K562 (cell line): ENCODE results near the gene PCDH9. TPM values are rescaled to one million over a fixed set of nuclear protein-coding genes. Genes with fewer than 3 reads are reported as not detected.

ENCODE experiments used
- BMI1 ChIP-seq: fragments of 150-350 bp; IDR thresholded peaks from 2 replicates; pipeline ENCODE4 v1.6.1; 2014; ENCODE audit warnings: low read length
- BRD9 ChIP-seq: fragments of 450-650 bp; IDR thresholded peaks from 2 replicates; pipeline ENCODE4 v1.6.1; 2018; ENCODE audit warnings: low read depth; ENCODE audit not compliant: partially characterized antibody
- MIER1 ChIP-seq: fragments of 450-650 bp; IDR thresholded peaks from 2 replicates; pipeline ENCODE4 v1.6.1; 2016; ENCODE audit warnings: antibody characterized with exemption, mild to moderate bottlenecking, low read depth
- REST ChIP-seq, 2 experiments: fragments of 450-650 bp; formaldehyde crosslinking in 1 of 2; IDR thresholded peaks; 2 replicates each; pipeline versions ENCODE4 v1.4.0 to v1.6.1; 2014 to 2020; ENCODE audit warnings: mild to moderate bottlenecking in 2 of 2, borderline replicate concordance in 1 of 2, low read depth in 1 of 2
- SMAD1 ChIP-seq: fragments of 150-350 bp; IDR thresholded peaks from 2 replicates; pipeline ENCODE4 v1.6.1; 2014; ENCODE audit warnings: low read length, low read depth; ENCODE audit not compliant: partially characterized antibody
- SMARCB1 ChIP-seq: IDR thresholded peaks from 2 replicates; pipeline ENCODE4 v1.6.1; 2011; ENCODE audit warnings: improper control_type of control experiment, low read depth; ENCODE audit not compliant: insufficient read length
- TAL1 ChIP-seq: fragments of 450-650 bp; IDR thresholded peaks from 2 replicates; pipeline ENCODE4 v1.6.1; 2016; ENCODE audit warnings: mild to moderate bottlenecking
- TCF7 ChIP-seq: sonication (generic); IDR thresholded peaks from 2 replicates; pipeline ENCODE4 v1.6.1; 2016; ENCODE audit warnings: antibody characterized with exemption, borderline replicate concordance
- UBTF ChIP-seq, 2 experiments: IDR thresholded peaks; 2 replicates each; pipeline ENCODE4 v1.6.1; 2012; ENCODE audit warnings: improper control_type of control experiment in 2 of 2, low read depth in 2 of 2, low read length in 2 of 2, borderline replicate concordance in 1 of 2
- ZNF668 ChIP-seq: fragments of 250-450 bp; sonication (Bioruptor Pico); IDR thresholded peaks from 2 replicates; pipeline ENCODE4 v1.8.0; 2022; ENCODE audit warnings: mild to moderate bottlenecking, inconsistent platforms
- polyA plus RNA-seq, 8 experiments: library from polyadenylated mRNA; depleted of rRNA in 4 of 8; stranded (reverse) in 5 of 8; unstranded in 3 of 8; fragments of >200 nt; fragmentation: Nextera tagmentation in 2 of 8; fragmentation: Illumina TruSeq in 1 of 8; extraction: Ambion mirVana in 2 of 8; extraction: Trizol in 1 of 8; gene quantifications; 2 replicates each; pipeline versions ENCODE4 v1.2.1 to v1.2.3, GENCODE V29; 2011 to 2014; ENCODE audit warnings: inconsistent platforms in 1 of 8, missing spikeins in 1 of 8
- total RNA-seq, 7 experiments: library from RNA; depleted of rRNA in 6 of 7; stranded (reverse); fragments of >200 nt in 6 of 7; fragmentation: Illumina TruSeq in 2 of 7; extraction: Trizol in 2 of 7; gene quantifications; 2 replicates each; pipeline versions ENCODE4 v1.2.1 to v1.2.3, GENCODE V29; 2011 to 2021; ENCODE audit warnings: low replicate concordance in 1 of 7
- TF ChIP-seq, protein P1 (sequence below): sonication (generic); IDR thresholded peaks from 2 replicates; pipeline ENCODE4 v1.6.1; 2016

The PCDH9 gene
- total and polyA plus RNA-seq, 9 of the 15 experiments (the other 6 are each of a cell fraction or from before 2014, with no cell fraction given) = 1.1 to 6.7 (median 4.9) TPM

DNA sequence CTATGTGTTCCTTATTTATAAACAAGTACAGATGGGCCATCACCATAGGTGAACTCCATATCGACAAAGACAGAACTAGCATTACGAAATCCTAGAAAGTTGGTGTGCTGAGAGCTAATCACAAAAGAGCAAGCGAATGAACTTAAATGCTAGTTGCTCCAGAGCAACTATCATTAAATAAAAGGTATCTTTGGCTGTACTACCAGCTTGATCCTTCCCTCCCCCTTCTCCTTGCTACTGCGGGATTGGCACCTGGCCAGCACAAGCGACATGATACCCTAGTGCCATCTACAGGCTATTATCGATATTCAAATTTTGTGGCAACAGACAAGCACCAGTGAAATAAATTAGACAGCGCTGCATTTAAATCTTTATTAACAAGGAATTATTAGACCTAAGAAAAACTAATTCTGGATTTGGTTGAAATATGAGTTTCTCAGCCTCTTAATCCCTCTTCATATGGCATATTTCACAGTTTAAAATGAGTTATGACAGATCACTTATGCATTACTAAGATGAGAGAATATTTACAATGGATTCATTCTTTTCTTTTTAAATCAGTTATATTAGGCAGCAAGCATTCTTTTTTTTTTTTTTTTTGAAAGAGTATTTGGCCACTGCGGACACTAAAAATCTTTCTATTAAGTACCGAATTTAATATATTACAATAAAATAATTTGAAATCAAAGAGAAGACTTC, 5.8 kb downstream of the PCDH9 start (continued):
- no peak for TF ChIP-seq SMARCB1
- peak; percentile 95 for TF ChIP-seq SMAD1
- TF ChIP-seq ZNF668 (CRISPR knock-in tag) = no peak
- TF ChIP-seq, protein P1, sequence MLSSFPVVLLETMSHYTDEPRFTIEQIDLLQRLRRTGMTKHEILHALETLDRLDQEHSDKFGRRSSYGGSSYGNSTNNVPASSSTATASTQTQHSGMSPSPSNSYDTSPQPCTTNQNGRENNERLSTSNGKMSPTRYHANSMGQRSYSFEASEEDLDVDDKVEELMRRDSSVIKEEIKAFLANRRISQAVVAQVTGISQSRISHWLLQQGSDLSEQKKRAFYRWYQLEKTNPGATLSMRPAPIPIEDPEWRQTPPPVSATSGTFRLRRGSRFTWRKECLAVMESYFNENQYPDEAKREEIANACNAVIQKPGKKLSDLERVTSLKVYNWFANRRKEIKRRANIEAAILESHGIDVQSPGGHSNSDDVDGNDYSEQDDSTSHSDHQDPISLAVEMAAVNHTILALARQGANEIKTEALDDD = no peak
- TF ChIP-seq TCF7 = no peak
- no peak for TF ChIP-seq BRD9
- TF ChIP-seq MIER1 = no peak
- TF ChIP-seq UBTF (IDR thresholded peaks at IDR 0.05; ENCODE audit: borderline replicate concordance in 1 of 2, low read depth in 2 of 2, low read length in 2 of 2) = no peak
- no peak for TF ChIP-seq BMI1
- peak; percentile 61; the same call in 1 of the 2 replicates for TF ChIP-seq REST (IDR thresholded peaks at IDR 0.05; ENCODE audit: borderline replicate concordance)
- no peak for TF ChIP-seq REST (CRISPR knock-in tag; IDR thresholded peaks at IDR 0.05; ENCODE audit: low read depth)
- TF ChIP-seq TAL1 = no peak
